Glutamatergic neuron (in vitro differentiated cells): ENCODE measurements around the gene CDC14A. TPM values are rescaled to one million over a fixed set of nuclear protein-coding genes. Genes with fewer than 3 reads are reported as not detected.
"Not testable (repeated sequence)": the region's sequence is repeated elsewhere in the genome, so short reads cannot be mapped to it uniquely, and the experiment has no call there.

Experiments used
- DNase-seq: peaks from one replicate; pipeline ENCODE4 v3.0.0; 2022
- H3K27ac Mint-ChIP-seq: one replicate; pipeline ENCODE4 v1.8.0; 2020; ENCODE audit warnings: mild to moderate bottlenecking, mixed read lengths, inconsistent platforms; ENCODE audit not compliant: unreplicated experiment
- H3K27me3 Mint-ChIP-seq: one replicate; pipeline ENCODE4 v1.8.0; 2020; ENCODE audit warnings: mild to moderate bottlenecking, moderate library complexity, mixed read lengths, inconsistent platforms; ENCODE audit not compliant: unreplicated experiment
- H3K36me3 Mint-ChIP-seq: one replicate; pipeline ENCODE4 v1.8.0; 2020; ENCODE audit warnings: mild to moderate bottlenecking, mixed read lengths, inconsistent platforms; ENCODE audit not compliant: unreplicated experiment
- H3K4me1 Mint-ChIP-seq: one replicate; pipeline ENCODE4 v1.8.0; 2020; ENCODE audit warnings: mild to moderate bottlenecking, low read depth, mixed read lengths, inconsistent platforms; ENCODE audit not compliant: unreplicated experiment
- H3K4me3 Mint-ChIP-seq: one replicate; pipeline ENCODE4 v1.8.0; 2020; ENCODE audit warnings: mild to moderate bottlenecking, mixed read lengths, inconsistent platforms; ENCODE audit not compliant: unreplicated experiment
- H3K9me3 Mint-ChIP-seq: one replicate; pipeline ENCODE4 v1.8.0; 2020; ENCODE audit warnings: mild to moderate bottlenecking, moderate library complexity, mixed read lengths, inconsistent platforms; ENCODE audit not compliant: unreplicated experiment
- total RNA-seq: library from RNA; stranded (reverse); fragmentation: NEBNext Ultra II Directional; extraction: Animal tissue kit (Norgen Biotek cat#: 25700); gene quantifications from one replicate; pipeline ENCODE4 v1.2.1, GENCODE V29; 2021; ENCODE audit not compliant: unreplicated experiment
- TF ChIP-seq, protein P1 (sequence below): fragments of 200-600 bp; sonication (generic); IDR thresholded peaks from one replicate; pipeline ENCODE4 v1.5.0; 2021; ENCODE audit not compliant: partially characterized antibody, unreplicated experiment

The CDC14A gene
- total RNA-seq, 1 donor from 2014 or later: 9.2 TPM

DNA sequence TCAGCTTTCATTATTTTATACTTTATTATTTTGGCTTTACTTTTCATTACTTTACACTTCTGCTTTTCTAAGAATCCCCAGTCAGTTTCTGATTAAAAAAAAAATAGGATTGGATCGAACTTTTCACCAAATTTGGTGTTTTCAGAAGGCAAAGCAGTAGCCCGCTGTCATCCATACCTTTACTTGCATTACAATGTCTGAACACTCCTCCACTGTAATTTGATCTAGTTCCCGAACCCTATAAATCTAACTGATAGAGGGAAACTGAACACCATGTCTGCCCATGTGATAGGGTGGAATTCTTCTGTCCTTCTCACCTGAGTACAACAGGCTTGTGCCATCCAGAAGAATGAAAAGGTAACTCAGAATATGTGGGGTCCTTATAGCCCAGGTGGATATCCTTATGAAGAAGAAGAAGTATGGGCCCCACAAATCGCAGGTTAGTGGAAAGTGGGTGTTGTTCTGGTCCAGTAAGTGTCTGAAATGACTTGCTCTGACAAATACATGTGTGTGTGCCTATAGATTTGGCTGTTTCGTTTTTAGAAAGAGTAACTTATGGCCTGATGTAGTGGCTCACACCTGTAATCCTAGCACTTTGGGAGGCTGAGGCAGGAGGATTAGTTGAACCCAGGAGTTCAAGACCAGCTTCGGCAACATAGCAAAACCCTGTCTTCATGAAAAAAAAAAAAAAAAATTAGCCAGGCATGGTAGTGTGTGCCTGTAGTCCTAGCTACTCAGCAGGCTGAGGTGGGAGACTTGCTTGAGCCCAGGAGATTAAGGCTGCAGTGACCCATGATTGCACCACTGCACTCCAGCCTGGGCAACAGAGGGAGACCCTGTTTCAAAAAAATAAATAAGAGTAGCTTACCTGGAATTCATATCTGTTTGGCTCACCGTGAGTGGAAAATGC is 26.6 kb upstream of the CDC14A start:
- Mint-ChIP-seq H3K4me1 (no peaks in the 10 kb centered on the region), H3K36me3 (no peaks in the 10 kb centered on the region)

DNA sequence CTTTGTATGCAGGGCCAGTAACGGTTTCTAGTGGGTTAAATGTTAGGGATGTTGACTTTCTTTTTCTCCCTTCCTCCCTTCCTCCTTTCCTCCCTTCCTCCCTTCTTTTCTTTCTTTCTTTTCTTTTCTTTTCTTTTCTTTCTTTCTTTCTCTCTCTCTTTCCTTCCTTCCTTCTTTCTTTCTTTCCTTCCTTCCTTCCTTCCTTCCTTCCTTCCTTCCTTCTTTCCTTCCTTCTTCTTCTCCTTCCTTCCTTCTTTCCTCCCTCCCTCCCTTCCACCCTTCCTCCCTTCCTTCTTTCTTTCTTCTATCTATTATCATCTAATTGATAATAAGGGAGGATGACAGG is 26.0 kb upstream of the CDC14A start:
- H3K9me3 Mint-ChIP-seq, H3K4me3 Mint-ChIP-seq, H3K4me1 Mint-ChIP-seq, DNase-seq, H3K27me3 Mint-ChIP-seq, H3K36me3 Mint-ChIP-seq, H3K27ac Mint-ChIP-seq: not testable (repeated sequence)

More for the DNA sequence above, 26.6 kb upstream of the CDC14A start:
- Mint-ChIP-seq H3K27ac (no peak overlapping the region), H3K4me3 (no peak overlapping the region), H3K9me3 (no peaks in the 10 kb centered on the region), H3K27me3 (no peaks in the 10 kb centered on the region)
- DNase-seq: no peak
- TF ChIP-seq, protein P1, sequence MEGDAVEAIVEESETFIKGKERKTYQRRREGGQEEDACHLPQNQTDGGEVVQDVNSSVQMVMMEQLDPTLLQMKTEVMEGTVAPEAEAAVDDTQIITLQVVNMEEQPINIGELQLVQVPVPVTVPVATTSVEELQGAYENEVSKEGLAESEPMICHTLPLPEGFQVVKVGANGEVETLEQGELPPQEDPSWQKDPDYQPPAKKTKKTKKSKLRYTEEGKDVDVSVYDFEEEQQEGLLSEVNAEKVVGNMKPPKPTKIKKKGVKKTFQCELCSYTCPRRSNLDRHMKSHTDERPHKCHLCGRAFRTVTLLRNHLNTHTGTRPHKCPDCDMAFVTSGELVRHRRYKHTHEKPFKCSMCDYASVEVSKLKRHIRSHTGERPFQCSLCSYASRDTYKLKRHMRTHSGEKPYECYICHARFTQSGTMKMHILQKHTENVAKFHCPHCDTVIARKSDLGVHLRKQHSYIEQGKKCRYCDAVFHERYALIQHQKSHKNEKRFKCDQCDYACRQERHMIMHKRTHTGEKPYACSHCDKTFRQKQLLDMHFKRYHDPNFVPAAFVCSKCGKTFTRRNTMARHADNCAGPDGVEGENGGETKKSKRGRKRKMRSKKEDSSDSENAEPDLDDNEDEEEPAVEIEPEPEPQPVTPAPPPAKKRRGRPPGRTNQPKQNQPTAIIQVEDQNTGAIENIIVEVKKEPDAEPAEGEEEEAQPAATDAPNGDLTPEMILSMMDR: no peak

DNA sequence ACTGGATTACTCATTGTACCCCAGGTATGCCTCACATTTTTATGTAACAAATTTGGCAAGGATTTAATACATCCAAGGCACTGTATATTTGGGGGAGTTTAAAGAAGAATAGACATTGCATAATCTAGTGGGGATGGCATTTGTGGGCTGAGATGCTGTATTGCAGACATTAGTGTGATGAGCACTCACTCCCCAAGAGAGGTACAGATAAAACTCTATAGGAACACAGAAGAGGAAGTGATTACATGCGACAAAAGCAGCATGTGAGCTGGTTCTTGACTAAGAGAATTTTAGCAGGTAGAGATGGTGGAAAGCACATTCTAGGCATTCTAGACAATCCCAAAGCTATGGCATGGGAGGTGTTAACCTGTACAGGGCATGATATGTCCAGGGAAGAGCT is 24.2 kb upstream of the CDC14A start:
- no peak for DNase-seq
- TF ChIP-seq, protein P1: no peak
- Mint-ChIP-seq H3K27ac (no peak overlapping the region), H3K36me3 (no peaks in the 10 kb centered on the region), H3K4me3 (no peak overlapping the region), H3K27me3 (no peaks in the 10 kb centered on the region), H3K4me1 (no peaks in the 10 kb centered on the region), H3K9me3 (no peaks in the 10 kb centered on the region)

DNA sequence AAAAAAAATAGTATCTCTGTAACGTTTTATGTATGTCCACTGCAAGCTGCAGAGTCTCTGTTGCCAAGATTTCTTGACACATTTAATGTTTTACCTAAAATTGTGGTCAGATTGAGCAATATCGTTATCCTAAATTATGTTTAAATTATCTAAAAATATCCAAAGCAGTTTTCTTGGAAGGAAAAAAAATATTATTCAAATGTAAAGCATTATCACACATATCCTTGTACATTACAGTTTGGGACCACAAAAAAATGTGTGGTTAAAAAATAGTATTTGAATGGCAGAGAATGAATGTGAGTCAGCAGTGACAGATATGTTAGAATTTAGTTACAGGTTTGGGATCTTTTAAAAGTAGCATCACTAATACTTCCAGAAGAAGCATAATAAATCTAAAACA is 21.2 kb upstream of the CDC14A start:
- not testable (repeated sequence) for H3K27ac Mint-ChIP-seq, H3K4me3 Mint-ChIP-seq, H3K4me1 Mint-ChIP-seq, H3K9me3 Mint-ChIP-seq, H3K36me3 Mint-ChIP-seq, H3K27me3 Mint-ChIP-seq, DNase-seq

DNA sequence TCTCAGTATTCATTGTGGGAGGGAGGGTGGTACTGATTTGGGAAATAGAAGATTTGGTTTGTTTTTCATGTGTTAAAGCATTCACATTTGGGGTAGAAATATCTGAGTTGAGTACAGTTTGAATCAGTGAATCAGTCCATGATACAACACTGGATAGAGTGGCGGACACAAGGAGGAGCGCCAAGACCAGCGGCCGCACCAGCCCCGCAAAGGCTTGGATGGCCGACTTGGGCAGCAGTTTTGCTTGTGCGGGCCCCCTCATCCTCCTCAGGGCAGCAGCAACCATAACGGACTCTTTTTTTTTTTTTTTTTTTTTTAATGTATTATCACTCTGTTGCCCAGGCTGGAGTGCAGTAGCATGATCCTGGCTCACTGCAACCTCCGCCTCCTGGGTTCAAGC is 20.0 kb upstream of the CDC14A start:
- Mint-ChIP-seq H3K27ac (no peak overlapping the region), H3K36me3 (no peaks in the 10 kb centered on the region), H3K4me3 (no peak overlapping the region), H3K9me3 (peaks cover 2% of the 10 kb centered on the region), H3K4me1 (no peaks in the 10 kb centered on the region), H3K27me3 (no peaks in the 10 kb centered on the region)
- TF ChIP-seq, protein P1: no peak
- no peak for DNase-seq

DNA sequence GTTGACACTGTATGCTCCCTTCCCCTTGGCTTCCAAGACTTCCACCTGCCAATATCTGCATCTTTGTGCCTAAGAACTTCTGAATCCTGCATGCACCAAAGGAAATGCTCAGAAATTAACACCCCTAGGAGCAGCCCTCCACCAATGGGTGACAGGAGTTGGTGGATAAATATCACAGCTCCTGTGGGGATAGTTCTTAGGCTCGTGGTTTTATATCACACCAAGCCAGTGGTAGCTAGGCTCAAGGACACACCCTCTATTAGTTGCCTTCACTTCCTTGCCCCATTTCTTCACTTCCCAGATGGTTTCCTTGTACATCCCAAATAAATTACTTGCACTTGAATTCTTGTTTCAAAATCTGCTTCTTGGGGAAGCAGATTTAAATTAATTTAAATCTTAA is 16.9 kb upstream of the CDC14A start:
- H3K36me3 Mint-ChIP-seq: no peaks in the 10 kb centered on the region
- DNase-seq: no peak
- H3K27me3 Mint-ChIP-seq: no peaks in the 10 kb centered on the region
- H3K4me3 Mint-ChIP-seq: no peak overlapping the region
- H3K4me1 Mint-ChIP-seq: no peaks in the 10 kb centered on the region
- TF ChIP-seq, protein P1: no peak
- H3K27ac Mint-ChIP-seq: no peak overlapping the region
- H3K9me3 Mint-ChIP-seq: peaks cover 2% of the 10 kb centered on the region

DNA sequence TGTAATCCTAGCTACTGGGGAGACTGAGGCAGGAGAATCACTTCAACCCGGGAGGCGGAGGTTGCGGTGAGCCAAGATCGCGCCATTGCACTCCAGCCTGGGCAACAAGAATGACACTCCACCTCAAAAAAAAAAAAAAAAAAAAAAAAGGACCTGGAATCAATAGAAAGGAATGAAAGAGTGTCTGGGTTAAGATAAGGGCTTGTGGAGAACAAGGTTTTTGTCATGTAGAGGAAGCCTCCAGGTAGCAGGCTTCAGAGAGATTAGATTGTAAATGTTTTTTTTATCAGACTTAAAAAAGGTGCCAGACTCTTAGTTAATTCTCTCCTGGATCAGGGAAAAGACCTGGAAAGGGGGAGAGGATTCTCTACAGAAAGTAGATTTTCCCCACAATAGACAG is 14.4 kb upstream of the CDC14A start:
- H3K27me3 Mint-ChIP-seq, H3K27ac Mint-ChIP-seq, H3K36me3 Mint-ChIP-seq, H3K9me3 Mint-ChIP-seq, H3K4me1 Mint-ChIP-seq, H3K4me3 Mint-ChIP-seq, DNase-seq: not testable (repeated sequence)

DNA sequence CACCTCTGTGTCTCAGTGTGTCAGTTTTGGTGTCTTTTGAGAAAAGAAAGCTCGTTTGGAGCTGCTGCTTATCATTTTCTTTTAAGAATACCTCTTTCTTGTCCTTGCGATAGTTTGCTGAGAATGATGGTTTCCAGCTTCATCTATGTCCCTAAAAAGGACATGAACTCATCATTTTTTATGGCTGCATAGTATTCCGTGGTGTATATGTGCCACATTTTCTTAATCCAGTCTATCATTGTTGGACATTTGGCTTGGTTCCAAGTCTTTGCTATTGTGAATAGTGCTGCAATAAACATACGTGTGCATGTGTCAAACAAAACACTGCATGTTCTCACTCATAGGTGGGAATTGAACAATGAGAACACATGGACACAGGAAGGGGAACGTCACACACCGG is 12.6 kb upstream of the CDC14A start:
- not testable (repeated sequence) for H3K4me1 Mint-ChIP-seq, DNase-seq, H3K27ac Mint-ChIP-seq, H3K27me3 Mint-ChIP-seq, H3K9me3 Mint-ChIP-seq, H3K4me3 Mint-ChIP-seq, H3K36me3 Mint-ChIP-seq
